Spleen (tissue), 11 donors: Measurements from ENCODE around the gene HSDL1. TPM values are rescaled to one million over a fixed set of nuclear protein-coding genes. Genes with fewer than 3 reads are reported as not detected.
"Not testable (repeated sequence)": the region's sequence is repeated elsewhere in the genome, so short reads cannot be mapped to it uniquely, and the experiment has no call there.

Experiments used
- DNase-seq: peaks from one replicate; pipeline ENCODE4 v3.0.0-alpha.2; 2020
- H3K27ac ChIP-seq, 8 donors: fragments of 200-600 bp; sonication (generic) in 7 of 8; 1 replicate in 4 of 8; 2 replicates in 4 of 8; pipeline versions ENCODE4 v1.5.0 to v1.8.0; 2016 to 2021; ENCODE audit warnings: inconsistent platforms in 4 of 8, mild to moderate bottlenecking in 4 of 8, moderate library complexity in 1 of 8
- H3K27me3 ChIP-seq, 7 donors: fragments of 200-600 bp; sonication (generic) in 6 of 7; replicated peaks in 1 of 7; 1 replicate in 4 of 7; 2 replicates in 3 of 7; pipeline versions ENCODE4 v1.5.0 to v1.8.0; 2016 to 2021; ENCODE audit warnings: inconsistent platforms in 3 of 7, mild to moderate bottlenecking in 1 of 7
- H3K36me3 ChIP-seq, 6 donors: fragments of 200-600 bp; sonication (generic) in 5 of 6; 1 replicate in 4 of 6; 2 replicates in 2 of 6; pipeline versions ENCODE4 v1.5.0 to v1.8.0; 2016 to 2021; ENCODE audit warnings: inconsistent platforms in 2 of 6
- H3K4me1 ChIP-seq, 6 donors: fragments of 200-600 bp; sonication (generic) in 5 of 6; 1 replicate in 3 of 6; 2 replicates in 3 of 6; pipeline versions ENCODE4 v1.5.0 to v1.8.0; 2016 to 2021; ENCODE audit warnings: inconsistent platforms in 3 of 6
- H3K4me3 ChIP-seq, 8 donors: fragments of 200-600 bp; sonication (generic) in 7 of 8; 1 replicate in 4 of 8; 2 replicates in 4 of 8; pipeline versions ENCODE4 v1.5.0 to v1.8.0; 2016 to 2021; ENCODE audit warnings: inconsistent platforms in 4 of 8, mild to moderate bottlenecking in 4 of 8, moderate library complexity in 2 of 8
- H3K9me3 ChIP-seq, 8 donors: fragments of 200-600 bp; sonication (generic) in 7 of 8; 1 replicate in 4 of 8; 2 replicates in 4 of 8; pipeline versions ENCODE4 v1.5.0 to v1.8.0; 2016 to 2021; ENCODE audit warnings: inconsistent platforms in 4 of 8
- POLR2A ChIP-seq, 3 donors: fragments of 450-650 bp; IDR thresholded peaks; one replicate each; pipeline ENCODE4 v1.5.1; 2017; ENCODE audit warnings: antibody characterized with exemption in 3 of 3, mild to moderate bottlenecking in 1 of 3
- POLR2AphosphoS5 ChIP-seq, 3 donors: sonication (generic); formaldehyde crosslinking; IDR thresholded peaks; one replicate each; pipeline ENCODE4 v1.5.1; 2017; ENCODE audit warnings: antibody characterized with exemption in 3 of 3
- WGBS, 5 donors: extraction: QIAGEN DNeasy Blood & Tissue Kit in 3 of 5; methylation state at CpG; one replicate each; pipeline versions ENCODE4 v1.1.5 to v1.1.7; 2013 to 2018; 5-methylcytosine and 5-hydroxymethylcytosine counted together
- intact Hi-C: fragments of 100-400 bp; cut with DNase I; formaldehyde crosslinking; loops from one replicate; pipeline ENCODE4 v1.15.0; 2023; ENCODE audit warnings: low total_unique reads
- polyA plus RNA-seq, 3 donors: library from polyadenylated mRNA; stranded (reverse); fragments of 200-250 nt; gene quantifications; one replicate each; pipeline ENCODE4 v1.2.1, GENCODE V29; 2013
- total RNA-seq, 7 donors: library from RNA; depleted of rRNA in 3 of 7; stranded (reverse); fragments of >200 nt in 3 of 7; fragmentation: NEBNext Ultra II Directional in 4 of 7; extraction: Animal tissue kit (Norgen Biotek cat#: 25700) in 4 of 7; gene quantifications; one replicate each; pipeline versions ENCODE4 v1.1.0 to v1.2.1, GENCODE V29; 2016 to 2021
- TF ChIP-seq, protein P1 (sequence below), 11 experiments: fragments of 200-600 bp in 7 of 11; fragments of 450-650 bp in 4 of 11; sonication (generic) in 4 of 11; IDR thresholded peaks in 8 of 11; conservative IDR thresholded peaks in 3 of 11; 1 replicate in 7 of 11; 2 replicates in 4 of 11; pipeline versions ENCODE4 v1.4.0 to v1.8.0; 2016 to 2021; ENCODE audit warnings: antibody characterized with exemption in 11 of 11, inconsistent platforms in 4 of 11, mild to moderate bottlenecking in 1 of 11
- donor health status: healthy with polysubstance abuse.
- donor health status: DM: no; HTN: no; CAD: no; lungs with moderate emphysema.
- donor health status: DM: no; HTN: no; CAD: no.
- donor health status: Bipolar disorder and iron deficiency.
- donor health status: healthy.
- donor health status: DM: no; HTN: no; CAD: no.
- donor health status: DM: yes; HTN: yes; CAD: no.

Gene HSDL1
- total and polyA plus RNA-seq, 10 donors, result 10.1 to 29.0 (median 20.0) TPM

DNA sequence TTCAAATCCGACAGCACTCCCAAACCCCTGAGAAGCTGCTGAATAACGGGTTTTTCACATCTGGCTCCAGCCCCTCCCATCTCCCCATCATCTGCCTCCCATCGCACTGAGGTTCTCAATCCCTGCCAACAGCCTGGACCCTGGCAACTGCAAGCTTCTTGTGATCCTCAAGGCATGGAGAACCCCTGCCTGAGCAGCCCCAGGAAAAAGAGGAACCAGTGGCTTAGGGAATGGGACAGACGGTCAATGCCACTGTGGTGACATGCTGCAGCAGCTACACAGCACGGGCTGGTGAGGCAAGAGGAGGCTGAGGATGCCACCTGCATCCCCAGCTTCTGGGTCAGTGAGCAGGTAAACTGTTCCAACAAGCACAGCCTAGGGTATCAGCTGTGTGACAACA is 25.0 kb downstream of the HSDL1 start:
- Histone ChIP-seq H3K4me1 (peaks cover 8 to 25% (median 21%) of the 10 kb centered on the region in 6 donors), H3K9me3 (no peaks in the 10 kb centered on the region), H3K27ac (no peak overlapping the region), H3K27me3 (no peaks in the 10 kb centered on the region), H3K36me3 (peaks cover 0 to 25% (median 4%) of the 10 kb centered on the region in 6 donors), H3K4me3 (no peak overlapping the region)
- no peak for DNase-seq
- WGBS, 5 donors, result 60 to 84% (median 74%) methylated on average over 5 of the region's 5 CpGs
- TF ChIP-seq POLR2AphosphoS5 (IDR thresholded peaks at IDR 0.05) (no peak), POLR2A (IDR thresholded peaks at IDR 0.05) (no peak)
- TF ChIP-seq, protein P1, sequence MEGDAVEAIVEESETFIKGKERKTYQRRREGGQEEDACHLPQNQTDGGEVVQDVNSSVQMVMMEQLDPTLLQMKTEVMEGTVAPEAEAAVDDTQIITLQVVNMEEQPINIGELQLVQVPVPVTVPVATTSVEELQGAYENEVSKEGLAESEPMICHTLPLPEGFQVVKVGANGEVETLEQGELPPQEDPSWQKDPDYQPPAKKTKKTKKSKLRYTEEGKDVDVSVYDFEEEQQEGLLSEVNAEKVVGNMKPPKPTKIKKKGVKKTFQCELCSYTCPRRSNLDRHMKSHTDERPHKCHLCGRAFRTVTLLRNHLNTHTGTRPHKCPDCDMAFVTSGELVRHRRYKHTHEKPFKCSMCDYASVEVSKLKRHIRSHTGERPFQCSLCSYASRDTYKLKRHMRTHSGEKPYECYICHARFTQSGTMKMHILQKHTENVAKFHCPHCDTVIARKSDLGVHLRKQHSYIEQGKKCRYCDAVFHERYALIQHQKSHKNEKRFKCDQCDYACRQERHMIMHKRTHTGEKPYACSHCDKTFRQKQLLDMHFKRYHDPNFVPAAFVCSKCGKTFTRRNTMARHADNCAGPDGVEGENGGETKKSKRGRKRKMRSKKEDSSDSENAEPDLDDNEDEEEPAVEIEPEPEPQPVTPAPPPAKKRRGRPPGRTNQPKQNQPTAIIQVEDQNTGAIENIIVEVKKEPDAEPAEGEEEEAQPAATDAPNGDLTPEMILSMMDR (IDR thresholded peaks at IDR 0.05 in 8 of 11, conservative IDR thresholded peaks at IDR 0.05 in 3 of 11), result no peak
- intact Hi-C loops, result no loop called here

DNA sequence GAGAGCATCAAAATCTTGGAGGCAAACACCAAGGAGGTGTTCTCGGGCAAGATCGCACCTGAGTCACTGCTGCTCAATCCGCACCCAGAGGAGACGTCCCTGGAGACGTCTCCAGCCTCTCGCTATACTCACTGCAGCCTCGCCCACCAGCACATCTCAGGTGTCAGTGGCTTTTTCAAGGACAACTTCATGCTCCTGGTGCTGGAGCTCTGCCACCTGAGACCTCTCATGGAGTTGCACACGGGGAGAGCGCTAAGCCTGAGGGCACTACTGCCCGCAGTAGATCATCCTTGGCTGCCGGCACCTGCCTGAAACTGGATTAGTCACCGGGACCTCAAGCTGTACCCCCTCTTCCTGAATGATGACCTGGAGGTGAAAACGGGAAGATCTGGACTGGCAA is 25.6 kb downstream of the HSDL1 start:
- Histone ChIP-seq H3K9me3 (no peaks in the 10 kb centered on the region), H3K4me1 (peaks cover 8 to 31% (median 28%) of the 10 kb centered on the region in 6 donors), H3K4me3 (no peak overlapping the region), H3K36me3 (peaks cover 0 to 23% (median 3%) of the 10 kb centered on the region in 6 donors), H3K27me3 (no peaks in the 10 kb centered on the region), H3K27ac (no peak overlapping the region)
- no peak for DNase-seq
- TF ChIP-seq POLR2A (IDR thresholded peaks at IDR 0.05) (no peak), POLR2AphosphoS5 (IDR thresholded peaks at IDR 0.05) (no peak)
- TF ChIP-seq, protein P1 (IDR thresholded peaks at IDR 0.05 in 8 of 11, conservative IDR thresholded peaks at IDR 0.05 in 3 of 11), result no peak
- intact Hi-C loops, result no loop called here
- WGBS, 5 donors, result 89 to 94% (median 92%) methylated on average over 10 to 13 of the region's 13 CpGs

DNA sequence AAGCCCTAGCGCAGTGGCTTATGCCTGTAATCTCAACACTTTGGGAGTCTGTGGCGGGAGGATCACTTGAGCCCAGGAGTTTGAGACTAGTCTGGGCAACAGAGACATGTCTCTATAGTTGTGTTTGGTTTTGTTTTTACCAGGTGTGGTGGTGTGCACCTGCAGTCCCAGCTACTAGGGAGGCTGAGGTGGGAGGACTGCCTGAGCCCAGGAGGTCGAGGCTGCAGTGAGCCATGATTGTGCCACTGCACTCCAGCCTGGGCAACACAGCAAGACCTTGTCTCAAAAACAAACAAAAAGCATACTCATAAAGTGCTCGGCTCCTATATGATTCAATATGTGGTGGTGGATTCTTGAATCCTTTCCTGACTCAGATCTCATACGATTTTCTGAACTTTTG is 26.7 kb downstream of the HSDL1 start:
- peaks cover 11 to 42% (median 37%) of the 10 kb centered on the region in 6 donors for H3K4me1 ChIP-seq
- 88 to 94% (median 93%) methylated on average over 5 of the region's 5 CpGs for WGBS, 5 donors
- H3K9me3 ChIP-seq, intact Hi-C loops, H3K4me3 ChIP-seq, DNase-seq, H3K27me3 ChIP-seq, H3K27ac ChIP-seq: not testable (repeated sequence)
- H3K36me3 ChIP-seq, result peaks cover 0 to 12% (median 2%) of the 10 kb centered on the region in 6 donors

DNA sequence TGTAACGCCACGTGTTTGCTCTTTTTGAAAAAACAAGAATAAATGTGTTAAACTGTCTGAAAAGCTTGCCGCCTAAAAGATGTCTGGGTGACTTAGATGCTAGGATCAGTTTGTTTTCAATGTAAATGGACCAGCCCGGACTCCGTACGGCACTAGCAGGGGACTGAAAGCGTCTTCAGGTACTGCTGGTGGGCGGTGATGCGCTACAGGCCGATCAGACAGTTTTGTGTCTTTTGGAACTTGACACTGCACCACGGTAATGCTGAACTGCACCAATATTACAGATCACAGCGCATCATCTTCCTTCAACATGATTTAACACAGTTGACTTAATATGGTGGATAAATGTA is 27.5 kb downstream of the HSDL1 start:
- Histone ChIP-seq H3K4me3 (peak overlapping the region; percentile 65 to 99 (median 93)), H3K36me3 (peaks cover 0 to 4% (median 0%) of the 10 kb centered on the region in 6 donors), H3K27me3 (no peaks in the 10 kb centered on the region), H3K4me1 (peaks cover 15 to 50% (median 41%) of the 10 kb centered on the region in 6 donors), H3K9me3 (no peaks in the 10 kb centered on the region), H3K27ac (peak overlapping the region in 7 of 8 donors; percentile 91 to 98 (median 94))
- intact Hi-C loops, result no loop called here
- 10 to 12% (median 10%) methylated on average over 12 of the region's 12 CpGs for WGBS, 5 donors
- TF ChIP-seq, protein P1 (IDR thresholded peaks at IDR 0.05 in 8 of 11, conservative IDR thresholded peaks at IDR 0.05 in 3 of 11), result no peak
- no peak for TF ChIP-seq POLR2A (IDR thresholded peaks at IDR 0.05)
- no peak for DNase-seq
